ENCODE measurements around the gene SYCE3.
"Not testable (repeated sequence)": the region's sequence is repeated elsewhere in the genome, so short reads cannot be mapped to it uniquely, and the experiment has no call there.

SYCE3 gene, protein sequence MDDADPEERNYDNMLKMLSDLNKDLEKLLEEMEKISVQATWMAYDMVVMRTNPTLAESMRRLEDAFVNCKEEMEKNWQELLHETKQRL

DNA sequence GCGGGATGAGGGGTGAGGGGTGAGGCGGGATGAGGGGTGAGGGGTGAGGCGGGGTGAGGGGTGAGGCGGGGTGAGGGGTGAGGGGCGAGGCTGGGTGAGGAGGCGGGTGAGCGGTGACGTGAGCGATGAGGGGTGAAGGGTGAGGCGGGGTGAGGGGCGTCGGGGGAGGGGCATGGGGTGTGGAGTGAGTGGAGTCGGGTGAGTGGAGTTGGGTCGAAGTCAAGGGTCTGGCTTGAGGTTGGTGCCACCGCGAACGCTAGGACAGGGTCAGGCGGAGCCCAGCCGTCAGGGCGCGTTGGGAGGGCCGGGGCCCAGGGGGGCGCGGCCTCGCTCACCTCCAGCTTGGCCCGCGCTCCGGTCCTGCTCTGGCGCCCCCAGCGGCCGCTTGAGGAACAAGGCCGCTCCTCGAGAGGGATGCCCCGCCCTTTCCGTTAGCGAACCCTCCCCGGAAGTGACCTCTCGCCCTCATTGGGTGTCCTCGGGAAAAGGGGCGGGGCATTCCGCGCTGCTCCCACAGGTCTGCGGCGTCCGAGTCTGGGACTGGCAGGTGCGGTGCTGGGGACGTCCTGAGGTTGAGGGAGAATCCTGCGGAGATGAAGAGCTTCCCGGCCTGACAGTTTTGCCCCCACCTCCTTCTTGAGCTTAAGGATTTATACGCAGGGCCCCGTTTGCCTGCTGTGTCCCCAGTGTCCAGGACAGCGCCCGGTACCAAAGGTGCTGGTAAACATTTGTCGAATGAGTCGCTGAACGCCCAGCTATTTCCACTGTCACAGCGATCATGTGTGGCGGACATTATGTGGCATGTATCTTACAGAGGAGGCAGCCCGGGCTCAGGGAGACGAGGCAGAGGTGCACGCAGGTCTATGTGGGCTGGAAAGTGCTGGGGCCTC, at the start of gene SYCE3:
Gene SYCE3, minus strand, starts transcription at position 397 of the 890 bp plus-strand sequence. CDS start 6,514 bp downstream, outside the sequence.
- in situ Hi-C loops (cut with MboI; ENCODE audit: low sequenced_read_pairs): no loop called here

DNA sequence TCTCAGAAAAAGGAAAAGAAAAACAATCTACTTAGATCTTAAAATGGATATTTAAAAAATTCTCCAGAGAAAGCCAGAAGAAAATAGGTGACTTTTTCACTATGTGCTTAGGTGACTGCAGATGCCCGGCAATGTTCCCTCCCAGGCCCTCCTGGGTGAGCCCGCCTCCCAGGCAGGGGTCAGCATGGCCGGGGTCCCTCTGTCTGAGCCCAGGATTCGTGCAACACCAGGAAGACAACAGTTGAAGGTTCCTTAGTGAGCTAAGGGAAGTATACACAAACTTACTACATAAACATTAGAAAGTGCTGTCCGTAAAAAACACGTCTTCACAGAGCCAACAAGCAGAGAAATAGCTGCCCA, 49.4 kb upstream of the SYCE3 start:
- in situ Hi-C loops (cut with MboI; ENCODE audit: low sequenced_read_pairs): no loop called here

DNA sequence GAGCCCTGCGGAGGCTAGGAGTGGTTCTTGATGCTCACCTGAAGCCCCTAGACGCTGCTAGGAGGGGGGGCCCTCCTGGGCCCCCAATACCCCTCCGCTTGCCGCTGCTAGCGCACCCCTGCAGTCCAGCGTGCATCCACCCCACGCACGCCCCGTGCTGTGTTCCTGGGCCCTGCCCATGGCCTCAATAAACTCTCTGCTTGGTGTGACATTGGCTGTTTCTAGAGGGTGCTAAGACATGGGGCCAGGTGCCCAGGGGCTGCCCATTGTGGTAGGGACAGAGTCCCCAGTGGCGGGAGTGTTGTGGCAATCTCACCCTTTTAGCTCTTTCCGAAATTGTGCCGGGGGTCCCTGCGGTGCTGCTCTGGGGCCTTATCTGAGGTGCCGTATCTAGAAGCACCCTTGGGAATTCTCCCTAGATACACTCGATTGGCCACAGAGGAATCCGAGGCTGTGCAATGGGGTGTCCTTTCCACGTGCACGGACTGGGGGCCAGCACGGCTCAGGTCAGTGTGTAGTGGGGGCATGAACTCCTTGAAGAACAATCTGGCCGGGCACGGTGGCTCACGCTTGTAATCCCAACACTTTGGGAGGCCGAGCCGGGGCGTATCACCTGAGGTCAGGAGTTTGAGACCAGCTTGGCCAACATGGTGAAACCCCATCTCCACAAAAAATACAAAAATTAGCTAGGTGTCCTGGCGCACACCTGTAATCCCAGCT, 48.8 kb upstream of the SYCE3 start:
- in situ Hi-C loops (cut with MboI; ENCODE audit: low sequenced_read_pairs): no loop called here

DNA sequence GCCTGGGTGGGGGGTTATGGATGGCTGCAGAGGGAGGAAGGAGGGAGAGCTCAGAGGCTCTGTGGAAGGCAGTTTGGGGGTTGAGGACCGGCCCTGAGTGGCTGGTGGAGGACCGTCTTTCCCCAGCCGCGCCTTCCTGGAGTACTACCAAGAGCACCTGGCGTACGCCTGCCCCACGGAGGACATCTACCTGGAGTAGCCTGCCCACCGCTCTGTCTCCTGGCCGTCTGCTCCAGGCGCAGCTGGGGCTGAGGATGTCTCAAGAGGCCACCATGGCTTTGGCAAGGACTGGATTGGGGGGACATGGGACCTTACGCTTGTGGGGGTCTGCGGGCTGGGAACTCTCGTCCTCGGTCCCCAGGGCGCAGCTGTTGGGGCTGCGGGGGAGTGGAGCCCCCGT, 47.9 kb upstream of the SYCE3 start:
- in situ Hi-C loops (cut with MboI; ENCODE audit: low sequenced_read_pairs): no loop called here

DNA sequence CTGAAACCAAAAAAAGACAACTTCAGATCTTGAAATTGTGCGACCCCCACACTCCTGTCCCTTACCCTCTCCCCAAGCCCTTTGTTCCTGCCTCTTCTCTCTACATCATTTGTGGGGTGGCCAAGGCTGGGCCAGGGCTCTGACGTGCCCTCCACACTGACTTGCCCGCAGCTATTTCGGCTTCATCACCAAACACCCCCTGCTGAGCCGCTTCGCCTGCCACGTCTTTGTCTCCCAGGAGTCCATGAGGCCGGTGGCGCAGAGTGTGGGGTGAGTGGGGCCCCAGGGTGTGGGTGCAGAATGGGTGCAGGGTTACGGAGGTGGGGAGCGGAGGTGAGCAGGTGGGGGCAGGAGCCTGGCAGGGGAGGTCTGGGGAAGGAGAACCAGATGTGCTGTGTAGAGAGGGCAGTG, 47.3 kb upstream of the SYCE3 start:
- in situ Hi-C loops (cut with MboI; ENCODE audit: low sequenced_read_pairs): no loop called here

DNA sequence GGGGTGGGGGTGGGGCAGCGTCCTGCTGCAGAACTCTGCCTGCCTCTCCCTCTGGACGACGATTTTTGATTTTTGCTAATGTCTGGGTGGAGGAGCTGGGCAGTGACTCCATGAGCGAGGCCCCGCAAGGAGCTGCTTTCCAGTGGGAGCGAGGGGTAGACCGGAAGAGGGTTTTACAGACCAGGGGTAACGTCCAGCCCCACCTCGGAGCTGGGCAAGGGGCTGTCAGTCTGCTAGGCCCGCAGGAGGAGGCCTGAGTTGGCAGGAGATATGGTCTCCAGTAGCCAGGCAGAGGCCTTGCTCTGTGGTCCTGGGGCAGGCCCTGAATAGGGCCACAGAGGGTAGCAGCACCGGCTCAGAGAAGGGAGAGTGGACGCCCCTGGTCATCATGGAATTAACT, 46.9 kb upstream of the SYCE3 start:
- in situ Hi-C loops (cut with MboI; ENCODE audit: low sequenced_read_pairs): no loop called here

DNA sequence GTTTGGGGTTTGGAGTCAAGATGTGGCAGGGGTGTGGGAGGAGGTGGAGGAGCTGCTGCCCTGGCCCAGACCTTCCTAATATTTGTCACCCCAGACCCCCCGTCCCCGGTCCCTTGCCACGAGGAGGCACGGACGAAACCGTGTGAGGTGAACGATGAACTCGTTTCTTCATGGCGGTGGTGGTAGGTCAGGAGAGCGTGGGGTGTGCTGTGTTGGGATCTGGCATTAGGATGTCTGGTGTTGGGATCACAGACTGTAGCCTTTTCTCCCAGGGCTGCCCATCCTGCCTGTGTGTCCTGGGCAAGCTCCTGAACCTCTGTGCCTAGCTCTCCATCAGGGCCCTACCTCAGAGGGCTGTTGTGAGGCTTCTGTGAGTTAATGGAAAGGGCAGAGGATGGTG, 46.3 kb upstream of the SYCE3 start:
- in situ Hi-C loops (cut with MboI; ENCODE audit: low sequenced_read_pairs): no loop called here

DNA sequence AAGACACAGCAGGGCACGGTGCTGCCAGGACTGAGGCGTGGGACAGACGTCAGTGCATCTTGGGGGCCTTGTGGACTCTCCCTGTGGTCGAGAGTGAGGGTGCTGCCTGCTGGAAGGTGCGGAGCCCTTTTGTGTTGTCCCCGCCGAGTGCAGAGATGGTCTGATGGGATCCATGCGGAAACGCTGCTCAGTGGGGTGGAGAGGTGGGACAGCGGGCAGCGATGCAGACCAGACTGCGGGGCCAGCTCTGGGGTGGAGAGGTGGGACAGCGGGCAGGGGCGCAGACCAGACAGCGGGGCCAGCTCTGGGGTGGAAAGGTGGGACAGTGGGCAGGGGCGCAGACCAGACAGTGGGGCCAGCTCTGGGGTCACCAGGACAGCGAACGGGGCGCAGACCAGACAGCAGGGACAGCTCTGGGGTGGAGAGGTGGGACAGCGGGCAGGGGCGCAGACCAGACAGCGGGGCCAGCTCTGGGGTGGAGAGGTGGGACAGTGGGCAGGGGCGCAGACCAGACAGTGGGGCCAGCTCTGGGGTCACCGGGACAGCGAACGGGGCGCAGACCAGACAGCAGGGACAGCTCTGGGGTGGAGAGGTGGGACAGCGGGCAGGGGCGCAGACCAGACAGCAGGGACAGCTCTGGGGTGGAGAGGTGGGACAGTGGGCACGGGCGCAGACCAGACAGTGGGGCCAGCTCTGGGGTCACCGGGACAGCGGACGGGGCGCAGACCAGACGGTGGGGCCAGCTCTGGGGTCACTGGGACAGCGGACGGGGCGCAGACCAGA, 45.5 kb upstream of the SYCE3 start:
- in situ Hi-C loops (cut with MboI; ENCODE audit: low sequenced_read_pairs): not testable (repeated sequence)

DNA sequence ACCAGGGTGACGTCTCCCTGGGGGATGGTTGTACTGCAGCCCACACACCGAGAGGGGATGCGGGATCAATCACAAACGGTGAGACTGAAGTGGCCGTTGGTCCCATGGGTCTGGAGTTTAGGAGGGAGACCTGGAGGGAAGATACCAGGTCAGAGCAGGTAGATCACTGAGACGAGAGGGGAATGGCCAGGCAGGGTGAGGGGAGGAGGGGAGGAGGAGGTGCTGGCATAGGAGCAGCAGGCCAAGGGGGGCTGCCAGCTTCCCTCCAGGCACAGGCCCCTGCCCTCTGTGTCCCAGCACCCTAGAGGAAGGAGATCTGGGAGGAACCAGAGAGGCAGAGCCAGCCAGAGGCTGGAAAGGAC, 44.9 kb upstream of the SYCE3 start:
- in situ Hi-C loops (cut with MboI; ENCODE audit: low sequenced_read_pairs): no loop called here

DNA sequence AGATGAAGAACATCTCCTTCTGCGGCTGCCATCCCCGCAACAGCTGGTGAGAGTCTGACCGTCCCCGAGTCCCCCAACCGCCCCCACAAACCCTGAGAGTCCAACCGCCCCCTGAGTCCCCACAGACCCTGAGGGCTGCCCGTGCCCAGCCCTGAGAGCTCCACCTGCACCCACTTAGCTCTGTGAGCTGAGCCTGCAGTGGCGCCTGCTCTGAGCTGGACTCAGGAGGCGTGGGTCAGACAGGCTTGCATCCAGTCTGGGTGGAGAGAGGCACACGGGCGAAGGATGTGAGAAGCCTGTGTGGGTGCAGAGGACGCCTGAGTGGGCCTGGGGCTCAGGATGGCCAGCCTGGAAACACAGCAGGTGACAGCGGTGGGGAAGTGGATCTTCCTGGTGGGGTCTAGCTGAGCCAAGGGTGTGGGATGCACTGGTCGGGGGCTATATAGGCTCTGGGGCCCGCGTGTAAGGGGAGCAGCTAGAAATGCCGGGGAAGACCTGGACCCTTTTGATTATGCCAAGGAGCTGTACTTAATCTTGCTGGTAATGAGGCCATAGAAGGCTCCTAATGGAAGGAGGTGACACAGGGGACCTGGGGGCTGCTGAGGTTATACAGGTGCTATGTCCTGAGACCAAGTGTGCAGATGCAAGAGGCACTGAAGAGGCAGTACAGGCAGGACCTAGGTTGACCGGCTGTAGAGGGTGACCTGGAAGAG, 44.4 kb upstream of the SYCE3 start:
- in situ Hi-C loops (cut with MboI; ENCODE audit: low sequenced_read_pairs): no loop called here

DNA sequence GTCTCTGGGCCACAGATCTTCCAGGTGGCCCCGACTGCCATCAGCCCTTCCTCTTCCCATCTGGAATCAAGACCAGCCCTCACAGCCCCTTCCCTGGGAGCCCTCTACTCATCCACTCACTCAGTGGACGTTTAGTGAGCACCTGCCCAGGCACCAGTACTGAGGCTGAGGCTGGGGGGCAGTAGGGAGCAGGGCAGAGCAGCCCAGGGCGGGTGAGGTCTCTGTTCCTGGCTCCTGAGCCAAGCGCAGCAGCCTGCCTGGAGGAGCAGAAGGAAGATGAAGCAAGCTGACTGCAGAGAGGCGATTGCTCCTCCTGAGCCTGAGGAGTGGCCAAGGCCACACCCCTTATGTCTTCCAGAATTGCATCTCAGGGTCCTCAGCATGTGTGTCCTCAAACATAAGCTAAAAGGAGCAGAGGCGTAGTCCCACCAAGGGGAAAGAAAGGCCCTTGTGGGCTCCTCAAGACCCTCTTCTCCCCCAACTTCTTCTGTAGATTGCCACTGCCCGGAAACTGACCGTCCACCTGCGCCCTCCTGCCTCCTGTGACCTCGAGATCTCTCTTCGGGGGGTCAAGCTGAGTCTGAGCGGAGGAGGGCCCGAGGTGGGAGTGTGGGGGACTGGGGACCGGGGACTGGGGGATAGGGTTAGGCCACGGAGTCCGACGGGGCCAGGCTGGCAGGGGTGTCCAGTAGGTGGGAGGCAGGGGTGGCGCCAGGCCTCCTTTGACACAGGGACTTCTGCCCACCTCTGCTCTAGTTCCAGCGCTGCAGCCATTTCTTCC, 43.6 kb upstream of the SYCE3 start:
- in situ Hi-C loops (cut with MboI; ENCODE audit: low sequenced_read_pairs): no loop called here

DNA sequence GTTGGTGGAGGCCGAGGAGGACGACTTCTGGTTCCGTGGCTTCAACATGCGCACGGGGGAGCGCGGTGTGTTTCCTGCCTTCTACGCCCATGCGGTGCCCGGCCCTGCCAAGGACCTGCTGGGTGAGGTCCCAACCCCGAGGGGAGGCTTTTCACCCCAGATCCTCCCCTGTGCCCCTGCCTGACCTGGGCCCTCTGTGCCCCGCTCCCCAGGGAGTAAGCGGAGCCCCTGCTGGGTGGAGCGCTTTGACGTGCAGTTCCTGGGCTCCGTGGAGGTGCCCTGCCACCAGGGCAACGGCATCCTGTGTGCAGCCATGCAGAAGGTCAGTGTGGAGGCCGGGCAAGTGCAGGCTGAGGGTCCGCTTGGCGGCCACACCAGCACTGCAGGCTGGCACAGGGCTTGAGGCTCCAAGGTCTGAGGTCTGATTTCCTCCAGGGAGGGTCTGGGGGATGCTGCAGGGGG, 42.9 kb upstream of the SYCE3 start:
- in situ Hi-C loops (cut with MboI; ENCODE audit: low sequenced_read_pairs): no loop called here

DNA sequence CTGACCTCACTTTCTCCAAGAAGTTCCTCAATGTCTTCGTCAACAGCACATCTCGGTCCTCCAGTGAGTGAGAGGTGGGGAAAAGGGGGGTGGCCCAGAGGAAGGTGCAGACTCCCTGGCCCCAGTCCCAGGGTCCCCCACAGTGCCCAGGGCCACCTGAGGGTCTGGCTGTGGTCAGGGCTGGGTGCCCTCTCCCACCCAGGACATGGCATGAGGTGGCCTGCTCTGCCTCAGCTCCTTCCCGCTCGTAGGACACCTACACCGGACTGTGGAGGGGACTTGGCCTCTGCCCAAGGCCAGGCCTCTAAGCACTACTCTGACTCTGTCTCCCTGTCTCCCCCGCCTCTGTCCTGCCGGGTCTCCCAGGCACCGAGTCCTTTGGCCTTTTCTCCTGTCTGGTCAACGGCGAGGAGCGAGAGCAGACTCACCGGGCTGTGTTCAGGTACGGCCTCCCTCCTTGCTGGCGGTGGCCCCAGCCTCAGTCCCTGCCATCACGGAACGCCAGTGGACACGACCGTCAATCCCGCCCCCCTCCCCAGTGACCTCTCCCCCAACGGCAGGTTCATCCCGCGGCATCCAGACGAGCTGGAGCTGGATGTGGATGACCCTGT, 42.4 kb upstream of the SYCE3 start:
- in situ Hi-C loops (cut with MboI; ENCODE audit: low sequenced_read_pairs): no loop called here

DNA sequence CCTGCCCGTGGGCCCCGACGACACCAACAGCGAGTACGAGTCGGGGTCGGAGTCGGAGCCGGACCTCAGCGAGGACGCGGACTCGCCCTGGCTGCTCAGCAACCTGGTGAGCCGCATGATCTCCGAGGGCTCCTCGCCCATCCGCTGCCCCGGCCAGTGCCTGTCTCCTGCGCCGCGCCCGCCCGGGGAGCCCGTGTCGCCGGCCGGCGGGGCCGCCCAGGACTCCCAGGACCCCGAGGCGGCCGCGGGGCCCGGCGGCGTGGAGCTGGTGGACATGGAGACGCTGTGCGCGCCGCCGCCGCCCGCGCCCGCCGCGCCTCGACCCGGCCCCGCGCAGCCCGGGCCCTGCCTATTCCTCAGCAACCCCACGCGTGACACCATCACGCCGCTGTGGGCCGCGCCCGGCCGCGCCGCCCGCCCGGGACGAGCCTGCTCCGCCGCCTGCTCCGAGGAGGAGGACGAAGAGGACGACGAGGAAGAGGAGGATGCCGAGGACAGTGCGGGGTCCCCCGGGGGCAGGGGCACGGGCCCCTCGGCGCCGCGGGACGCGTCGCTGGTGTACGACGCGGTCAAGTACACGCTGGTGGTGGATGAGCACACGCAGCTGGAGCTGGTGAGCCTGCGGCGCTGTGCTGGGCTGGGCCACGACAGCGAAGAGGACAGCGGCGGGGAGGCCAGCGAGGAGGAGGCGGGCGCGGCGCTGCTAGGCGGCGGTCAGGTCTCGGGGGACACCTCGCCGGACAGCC, 41.7 kb upstream of the SYCE3 start:
- in situ Hi-C loops (cut with MboI; ENCODE audit: low sequenced_read_pairs): no loop called here

DNA sequence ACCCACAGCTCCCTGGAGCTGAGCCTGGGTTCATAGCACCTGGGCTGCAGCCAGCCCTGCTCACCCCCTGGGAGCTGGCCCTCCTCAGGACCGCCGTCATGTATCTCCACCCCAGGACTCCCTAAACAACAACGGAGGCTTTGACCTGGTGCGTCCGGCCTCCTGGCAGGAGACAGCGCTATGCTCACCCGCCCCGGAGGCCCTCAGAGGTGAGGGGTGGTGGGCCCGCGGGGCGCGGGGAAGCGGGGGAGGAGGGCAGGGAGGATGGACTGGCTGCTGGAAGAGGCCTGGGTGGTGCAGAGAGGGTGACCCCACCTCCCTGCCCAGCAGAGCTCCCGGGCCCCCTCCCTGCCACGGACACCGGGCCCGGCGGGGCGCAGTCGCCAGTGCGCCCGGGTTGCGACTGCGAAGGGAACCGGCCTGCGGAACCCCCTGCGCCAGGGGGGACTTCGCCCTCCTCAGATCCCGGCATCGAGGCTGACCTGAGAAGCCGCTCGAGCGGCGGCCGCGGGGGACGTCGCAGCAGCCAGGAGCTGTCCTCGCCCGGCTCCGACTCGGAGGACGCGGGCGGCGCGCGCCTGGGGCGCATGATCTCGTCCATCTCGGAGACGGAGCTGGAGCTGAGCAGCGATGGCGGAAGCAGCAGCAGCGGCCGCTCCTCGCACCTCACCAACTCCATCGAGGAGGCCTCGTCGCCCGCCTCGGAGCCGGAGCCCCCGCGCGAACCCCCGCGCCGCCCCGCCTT, 41.0 kb upstream of the SYCE3 start:
- in situ Hi-C loops (cut with MboI; ENCODE audit: low sequenced_read_pairs): no loop called here

DNA sequence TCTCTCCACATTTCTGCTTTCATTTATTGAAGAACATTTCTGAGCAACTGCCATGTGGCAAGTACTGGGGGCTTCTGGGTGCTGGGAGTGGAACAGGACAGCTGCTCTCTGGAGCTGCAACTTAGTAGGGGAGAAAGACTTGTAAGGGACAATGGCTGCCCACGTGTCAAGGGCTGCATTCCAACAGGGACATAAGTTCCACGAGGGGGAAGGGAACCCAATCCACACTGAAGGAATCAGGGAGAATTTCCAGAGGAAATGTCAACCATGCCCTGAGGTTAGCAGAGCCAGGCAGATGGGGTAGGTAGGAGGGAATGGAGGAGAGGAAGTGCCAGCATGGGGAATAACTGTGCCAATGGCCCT, 39.6 kb upstream of the SYCE3 start:
- in situ Hi-C loops (cut with MboI; ENCODE audit: low sequenced_read_pairs): no loop called here

DNA sequence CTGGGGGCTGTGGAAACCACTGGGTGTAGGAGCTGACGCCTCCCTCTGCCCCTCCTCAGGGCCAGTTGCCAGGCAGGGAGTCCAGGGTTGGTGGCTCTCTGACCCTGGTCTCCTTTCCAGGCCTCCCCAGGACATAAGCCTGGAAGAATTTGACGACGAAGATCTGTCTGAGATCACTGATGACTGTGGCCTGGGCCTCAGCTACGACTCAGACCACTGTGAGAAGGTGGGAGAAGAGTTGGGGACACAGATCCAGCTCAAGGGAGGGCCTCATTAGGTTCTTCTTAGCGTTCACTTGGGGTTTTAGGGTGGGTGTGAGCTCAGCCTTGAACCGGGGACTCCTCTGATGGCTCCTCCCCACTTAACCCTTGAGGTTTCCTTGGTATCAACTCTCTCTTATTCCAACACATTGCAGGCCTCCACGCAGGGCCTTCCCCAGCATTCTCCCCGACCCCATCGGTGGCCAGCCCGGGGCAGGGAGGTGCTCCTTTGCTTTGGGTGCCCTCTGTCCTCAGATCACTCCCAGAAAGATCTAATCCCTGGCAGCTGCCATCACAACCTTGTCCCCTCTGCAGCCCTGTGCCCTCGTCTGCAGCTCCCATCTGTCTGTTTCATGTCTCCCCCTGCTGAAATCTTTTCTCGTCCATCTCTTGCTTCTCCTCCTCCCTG, 39.1 kb upstream of the SYCE3 start:
- in situ Hi-C loops (cut with MboI; ENCODE audit: low sequenced_read_pairs): no loop called here

Data from HL-60/S4 treated with phorbol 12-myristate 13-acetate at 8.2 ng/mL for 4 days and 3 days (cell line).